Ishikawa (cell line): ENCODE data around the gene FBXW8.

ENCODE experiments used
- CEBPB ChIP-seq: IDR thresholded peaks from 2 replicates; pipeline ENCODE4 v1.6.1; 2012
- CREB1 ChIP-seq: IDR thresholded peaks from 2 replicates; pipeline ENCODE4 v1.6.1; 2012; ENCODE audit warnings: low read depth
- EGR1 ChIP-seq: IDR thresholded peaks from 2 replicates; pipeline ENCODE4 v1.6.1; 2012
- EP300 ChIP-seq: IDR thresholded peaks from 2 replicates; pipeline ENCODE4 v1.6.1; 2012; ENCODE audit warnings: borderline replicate concordance
- FOXM1 ChIP-seq: IDR thresholded peaks from 2 replicates; pipeline ENCODE4 v1.6.1; 2012; ENCODE audit warnings: low read depth, borderline replicate concordance
- NFIC ChIP-seq: IDR thresholded peaks from 2 replicates; pipeline ENCODE4 v1.6.1; 2012
- RAD21 ChIP-seq: IDR thresholded peaks from 2 replicates; pipeline ENCODE4 v1.6.1; 2012; ENCODE audit warnings: low read depth
- TAF1 ChIP-seq: IDR thresholded peaks from 2 replicates; pipeline ENCODE4 v1.6.1; 2012; ENCODE audit warnings: low read depth, mild to moderate bottlenecking
- TCF12 ChIP-seq: IDR thresholded peaks from 2 replicates; pipeline ENCODE4 v1.6.1; 2012; ENCODE audit warnings: low read depth
- TEAD4 ChIP-seq: IDR thresholded peaks from 2 replicates; pipeline ENCODE4 v1.6.1; 2012
- YY1 ChIP-seq: IDR thresholded peaks from 2 replicates; pipeline ENCODE4 v1.6.1; 2012; ENCODE audit warnings: low read depth
- ZBTB7A ChIP-seq: IDR thresholded peaks from 2 replicates; pipeline ENCODE4 v1.6.1; 2012; ENCODE audit warnings: low read depth
- TF ChIP-seq, protein P1 (sequence below): IDR thresholded peaks from 2 replicates; pipeline ENCODE4 v1.6.1; 2012; ENCODE audit warnings: low read depth, mild to moderate bottlenecking
- TF ChIP-seq, protein P2 (sequence below): IDR thresholded peaks from 2 replicates; pipeline ENCODE4 v1.6.1; 2012
- TF ChIP-seq, protein P3 (sequence below): IDR thresholded peaks from 2 replicates; pipeline ENCODE4 v1.6.1; 2012

FBXW8 gene

DNA sequence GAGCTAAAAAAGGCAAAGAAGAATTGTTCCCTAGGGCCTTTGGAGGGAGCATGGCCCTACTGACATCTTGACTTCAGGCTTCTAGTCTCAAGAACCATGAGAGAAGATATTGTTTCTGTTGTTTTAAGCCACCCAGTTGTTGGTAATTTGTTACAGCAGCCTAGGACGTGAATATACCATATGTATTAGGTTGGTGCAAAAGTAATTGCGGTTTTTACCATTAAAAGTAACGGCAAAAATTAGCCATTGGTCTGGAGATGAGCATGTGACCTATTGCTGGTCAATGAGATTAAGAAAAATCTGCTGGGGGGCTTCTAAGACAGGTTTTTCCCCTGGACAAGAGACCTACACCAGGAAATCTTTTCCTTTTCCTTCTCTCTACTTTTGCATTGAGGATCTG lies 19.7 kb upstream of the FBXW8 start:
- TF ChIP-seq CREB1: no peak

DNA sequence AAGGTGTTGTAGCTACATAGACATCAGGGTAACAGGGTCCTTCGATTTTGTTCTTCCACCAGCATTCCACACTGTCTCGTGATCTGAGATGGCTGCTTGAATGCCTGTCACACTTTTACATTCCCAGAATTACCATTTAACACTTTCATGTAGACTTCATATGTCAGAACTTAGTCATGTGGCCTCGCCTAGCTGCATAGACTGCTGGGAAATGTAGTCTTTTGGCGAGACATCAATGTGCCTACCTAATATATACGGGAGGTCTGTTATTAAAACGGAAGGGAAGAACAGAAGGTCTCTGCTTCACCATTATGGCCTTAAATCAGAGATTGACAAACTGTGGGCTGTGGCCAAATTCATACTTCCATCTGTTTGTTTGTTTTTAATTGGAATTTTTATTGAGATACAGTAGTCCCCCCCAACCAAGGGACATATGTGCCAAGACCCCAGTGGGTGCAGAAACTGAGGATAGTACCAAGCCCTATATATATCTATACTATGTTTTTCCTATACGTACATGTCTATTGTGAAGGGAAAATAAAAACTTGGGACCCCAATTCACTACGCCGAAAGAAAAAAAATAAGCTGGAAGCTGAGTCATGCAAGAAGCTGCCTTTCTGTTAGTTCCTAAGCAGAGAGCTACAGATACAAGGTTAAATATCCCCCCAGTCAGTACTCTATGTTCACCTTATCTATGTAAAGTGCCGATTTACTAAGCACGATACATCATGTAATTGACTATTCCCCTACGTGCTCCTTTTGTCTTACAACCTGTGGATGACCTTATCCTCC lies 18.2 kb upstream of the FBXW8 start:
- TF ChIP-seq, protein P1, sequence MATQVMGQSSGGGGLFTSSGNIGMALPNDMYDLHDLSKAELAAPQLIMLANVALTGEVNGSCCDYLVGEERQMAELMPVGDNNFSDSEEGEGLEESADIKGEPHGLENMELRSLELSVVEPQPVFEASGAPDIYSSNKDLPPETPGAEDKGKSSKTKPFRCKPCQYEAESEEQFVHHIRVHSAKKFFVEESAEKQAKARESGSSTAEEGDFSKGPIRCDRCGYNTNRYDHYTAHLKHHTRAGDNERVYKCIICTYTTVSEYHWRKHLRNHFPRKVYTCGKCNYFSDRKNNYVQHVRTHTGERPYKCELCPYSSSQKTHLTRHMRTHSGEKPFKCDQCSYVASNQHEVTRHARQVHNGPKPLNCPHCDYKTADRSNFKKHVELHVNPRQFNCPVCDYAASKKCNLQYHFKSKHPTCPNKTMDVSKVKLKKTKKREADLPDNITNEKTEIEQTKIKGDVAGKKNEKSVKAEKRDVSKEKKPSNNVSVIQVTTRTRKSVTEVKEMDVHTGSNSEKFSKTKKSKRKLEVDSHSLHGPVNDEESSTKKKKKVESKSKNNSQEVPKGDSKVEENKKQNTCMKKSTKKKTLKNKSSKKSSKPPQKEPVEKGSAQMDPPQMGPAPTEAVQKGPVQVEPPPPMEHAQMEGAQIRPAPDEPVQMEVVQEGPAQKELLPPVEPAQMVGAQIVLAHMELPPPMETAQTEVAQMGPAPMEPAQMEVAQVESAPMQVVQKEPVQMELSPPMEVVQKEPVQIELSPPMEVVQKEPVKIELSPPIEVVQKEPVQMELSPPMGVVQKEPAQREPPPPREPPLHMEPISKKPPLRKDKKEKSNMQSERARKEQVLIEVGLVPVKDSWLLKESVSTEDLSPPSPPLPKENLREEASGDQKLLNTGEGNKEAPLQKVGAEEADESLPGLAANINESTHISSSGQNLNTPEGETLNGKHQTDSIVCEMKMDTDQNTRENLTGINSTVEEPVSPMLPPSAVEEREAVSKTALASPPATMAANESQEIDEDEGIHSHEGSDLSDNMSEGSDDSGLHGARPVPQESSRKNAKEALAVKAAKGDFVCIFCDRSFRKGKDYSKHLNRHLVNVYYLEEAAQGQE: no peak
- TF ChIP-seq, protein P2, sequence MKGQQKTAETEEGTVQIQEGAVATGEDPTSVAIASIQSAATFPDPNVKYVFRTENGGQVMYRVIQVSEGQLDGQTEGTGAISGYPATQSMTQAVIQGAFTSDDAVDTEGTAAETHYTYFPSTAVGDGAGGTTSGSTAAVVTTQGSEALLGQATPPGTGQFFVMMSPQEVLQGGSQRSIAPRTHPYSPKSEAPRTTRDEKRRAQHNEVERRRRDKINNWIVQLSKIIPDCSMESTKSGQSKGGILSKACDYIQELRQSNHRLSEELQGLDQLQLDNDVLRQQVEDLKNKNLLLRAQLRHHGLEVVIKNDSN: peak; percentile 95

DNA sequence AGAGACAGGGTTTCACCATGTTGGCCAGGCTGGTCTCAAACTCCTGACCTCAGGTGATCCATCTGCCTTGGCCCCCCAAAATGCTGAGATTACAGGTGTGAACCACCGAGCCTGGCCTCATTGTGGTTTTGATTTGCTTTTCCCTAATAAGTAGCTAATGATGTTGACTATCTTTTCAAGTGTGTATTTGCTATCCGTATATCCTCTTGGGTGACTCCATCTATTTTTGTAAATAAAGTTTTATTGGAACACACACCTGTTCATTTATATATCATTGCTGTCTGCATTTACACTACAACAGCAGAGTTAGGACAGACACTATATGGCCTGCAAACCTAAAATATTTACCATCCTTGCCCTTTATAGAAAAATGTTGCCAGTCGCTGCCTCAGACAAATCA lies 15.8 kb upstream of the FBXW8 start:
- TF ChIP-seq, protein P3, sequence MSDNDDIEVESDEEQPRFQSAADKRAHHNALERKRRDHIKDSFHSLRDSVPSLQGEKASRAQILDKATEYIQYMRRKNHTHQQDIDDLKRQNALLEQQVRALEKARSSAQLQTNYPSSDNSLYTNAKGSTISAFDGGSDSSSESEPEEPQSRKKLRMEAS: no peak
- TF ChIP-seq, protein P1: no peak
- TF ChIP-seq TCF12: no peak
- TF ChIP-seq TAF1: no peak
- no peak for TF ChIP-seq RAD21
- TF ChIP-seq ZBTB7A: no peak

DNA sequence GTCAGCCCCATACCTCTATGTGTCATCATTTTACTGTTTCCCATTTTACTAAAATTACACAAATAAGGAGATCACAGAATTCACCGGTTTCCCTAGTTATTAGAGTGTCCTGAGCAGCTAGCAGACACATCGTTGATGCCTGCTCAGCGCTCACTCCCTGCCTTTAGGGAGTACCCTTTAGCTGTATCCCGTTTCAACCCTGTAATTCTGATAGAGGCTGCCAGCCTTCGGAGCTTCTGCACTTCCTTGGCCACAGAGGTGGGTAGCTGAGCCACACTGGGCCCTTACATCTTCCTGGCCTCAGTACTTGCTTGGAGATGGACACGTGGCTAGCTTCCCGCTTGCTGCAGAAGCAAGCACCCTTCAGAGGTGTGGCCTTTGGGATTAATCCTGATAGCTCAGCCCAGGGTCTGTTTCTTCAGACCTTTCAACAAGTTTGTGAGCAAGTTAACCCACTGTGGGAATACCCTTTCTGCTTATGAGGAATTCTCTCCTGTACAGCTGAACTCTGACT lies 14.3 kb upstream of the FBXW8 start:
- no peak for TF ChIP-seq FOXM1
- TF ChIP-seq CREB1: no peak
- no peak for TF ChIP-seq EP300
- TF ChIP-seq, protein P1: no peak
- TF ChIP-seq, protein P3: no peak
- no peak for TF ChIP-seq NFIC
- TF ChIP-seq, protein P2: no peak
- no peak for TF ChIP-seq TEAD4
- no peak for TF ChIP-seq EGR1
- no peak for TF ChIP-seq CEBPB
- no peak for TF ChIP-seq ZBTB7A
- TF ChIP-seq YY1: no peak
- no peak for TF ChIP-seq RAD21
- TF ChIP-seq TAF1: no peak
- no peak for TF ChIP-seq TCF12

DNA sequence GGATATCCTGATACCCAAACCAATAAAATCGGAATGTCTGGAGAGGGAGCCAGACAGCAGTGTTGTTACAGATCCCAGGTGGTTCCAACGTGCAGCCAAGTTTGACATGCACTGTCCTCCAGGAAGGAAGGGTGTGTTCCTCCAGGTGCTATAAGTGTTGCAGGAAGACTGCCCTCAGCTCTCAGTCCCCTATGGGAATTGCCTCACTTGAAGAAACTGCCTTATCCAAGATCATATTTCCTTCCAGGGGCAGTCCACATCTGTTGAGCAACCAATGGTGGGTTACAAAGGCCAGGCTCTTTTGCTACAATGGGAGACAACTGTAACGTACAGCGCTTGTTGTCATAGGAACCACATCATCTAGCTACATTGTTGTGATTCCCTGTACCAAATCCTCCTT lies 13.3 kb upstream of the FBXW8 start:
- TF ChIP-seq TEAD4 (no peak), NFIC (no peak), ZBTB7A (no peak), EGR1 (no peak), RAD21 (no peak), EP300 (no peak)
